GM10248 (cell line): Measurements from ENCODE around the gene FNDC3B.

Experiments
- CTCF ChIA-PET: fragments of 300-600 bp; sonication (Branson Sonifier 250); formaldehyde crosslinking; extraction: SDS; loops from one replicate; lab custom pipeline; 2021; ENCODE audit warnings: antibody characterized with exemption; lab: Yijun Ruan, JAX
- POLR2A ChIA-PET: fragments of 350-650 bp; sonication (Branson Sonifier 250); formaldehyde crosslinking; extraction: SDS; loops from one replicate; lab custom pipeline; 2020; ENCODE audit warnings: antibody characterized with exemption; lab: Yijun Ruan, JAX
- DNase-seq: peaks from one replicate; pipeline ENCODE4 v3.0.0; 2012; ENCODE audit errors: extremely low spot score
- TF ChIP-seq, protein P1 (sequence below): IDR thresholded peaks from 2 replicates; pipeline ENCODE4 v1.5.1; 2012; ENCODE audit warnings: mild to moderate bottlenecking, low read depth; ENCODE audit errors: extremely low read depth, missing control alignments, control extremely low read depth

FNDC3B gene

DNA sequence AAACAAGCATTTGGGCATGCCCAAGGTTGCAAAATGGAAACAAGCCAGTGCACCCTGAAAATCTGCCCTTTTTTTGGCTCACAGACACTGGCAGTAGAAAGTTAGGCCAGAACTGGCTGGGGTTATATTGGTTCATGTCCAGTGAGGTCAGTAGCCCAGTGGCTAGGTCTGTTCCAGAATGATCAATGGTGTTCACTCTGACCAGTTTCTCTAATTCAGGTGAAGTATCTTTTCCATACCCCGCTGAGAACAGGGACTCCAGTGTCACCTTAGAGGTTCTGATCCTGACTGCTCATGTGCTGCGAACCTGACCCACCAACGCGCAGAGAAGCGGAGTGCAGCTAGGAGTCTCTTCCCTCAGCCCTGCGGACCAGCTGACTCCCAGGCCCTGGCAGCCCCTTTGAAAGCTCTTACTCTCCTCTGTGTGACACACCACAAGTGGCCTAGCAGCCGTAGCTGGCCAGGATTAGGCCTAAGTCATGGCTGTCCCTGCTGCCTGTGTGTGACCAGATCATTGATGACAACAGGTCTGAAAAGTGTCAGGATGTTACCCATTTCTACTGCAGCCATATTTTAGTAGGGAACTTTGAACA lies 285.3 kb downstream of the FNDC3B start:
- ChIA-PET CTCF (interaction anchor here (3.3 to 8.8 kb wide), 2 partner anchors 8 to 17 kb away, joined by 16 to 97 read pairs; no protein-coding TSS in a partner anchor), POLR2A (no interaction called here)
- DNase-seq, result no peak
- TF ChIP-seq, protein P1, sequence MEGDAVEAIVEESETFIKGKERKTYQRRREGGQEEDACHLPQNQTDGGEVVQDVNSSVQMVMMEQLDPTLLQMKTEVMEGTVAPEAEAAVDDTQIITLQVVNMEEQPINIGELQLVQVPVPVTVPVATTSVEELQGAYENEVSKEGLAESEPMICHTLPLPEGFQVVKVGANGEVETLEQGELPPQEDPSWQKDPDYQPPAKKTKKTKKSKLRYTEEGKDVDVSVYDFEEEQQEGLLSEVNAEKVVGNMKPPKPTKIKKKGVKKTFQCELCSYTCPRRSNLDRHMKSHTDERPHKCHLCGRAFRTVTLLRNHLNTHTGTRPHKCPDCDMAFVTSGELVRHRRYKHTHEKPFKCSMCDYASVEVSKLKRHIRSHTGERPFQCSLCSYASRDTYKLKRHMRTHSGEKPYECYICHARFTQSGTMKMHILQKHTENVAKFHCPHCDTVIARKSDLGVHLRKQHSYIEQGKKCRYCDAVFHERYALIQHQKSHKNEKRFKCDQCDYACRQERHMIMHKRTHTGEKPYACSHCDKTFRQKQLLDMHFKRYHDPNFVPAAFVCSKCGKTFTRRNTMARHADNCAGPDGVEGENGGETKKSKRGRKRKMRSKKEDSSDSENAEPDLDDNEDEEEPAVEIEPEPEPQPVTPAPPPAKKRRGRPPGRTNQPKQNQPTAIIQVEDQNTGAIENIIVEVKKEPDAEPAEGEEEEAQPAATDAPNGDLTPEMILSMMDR, result no peak

DNA sequence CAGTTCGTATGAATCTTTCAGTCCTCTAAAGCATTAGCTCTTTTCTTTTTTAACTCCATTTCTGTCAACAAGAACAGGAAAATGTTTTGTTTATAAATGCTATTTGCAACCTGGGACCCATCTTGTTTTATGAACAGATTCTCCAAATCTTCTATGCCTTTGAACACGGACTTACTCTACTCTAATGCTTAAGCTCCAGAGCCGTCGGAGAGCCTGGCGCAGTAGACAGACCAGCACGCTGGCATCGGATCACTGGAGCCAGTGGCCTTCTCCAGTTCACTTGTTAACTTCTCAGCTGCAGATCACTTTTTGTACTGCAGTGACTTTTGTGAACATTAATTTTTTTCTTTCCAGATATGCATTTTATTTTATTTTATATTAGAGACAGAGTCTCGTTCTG lies 286.1 kb downstream of the FNDC3B start:
- POLR2A ChIA-PET, result no interaction called here
- CTCF ChIA-PET, result interaction anchor here (0.7 to 8.8 kb wide), 3 partner anchors 7 to 16 kb away, joined by 3 to 97 read pairs (median 16); no protein-coding TSS in a partner anchor
- no peak for DNase-seq
- TF ChIP-seq, protein P1, result no peak

DNA sequence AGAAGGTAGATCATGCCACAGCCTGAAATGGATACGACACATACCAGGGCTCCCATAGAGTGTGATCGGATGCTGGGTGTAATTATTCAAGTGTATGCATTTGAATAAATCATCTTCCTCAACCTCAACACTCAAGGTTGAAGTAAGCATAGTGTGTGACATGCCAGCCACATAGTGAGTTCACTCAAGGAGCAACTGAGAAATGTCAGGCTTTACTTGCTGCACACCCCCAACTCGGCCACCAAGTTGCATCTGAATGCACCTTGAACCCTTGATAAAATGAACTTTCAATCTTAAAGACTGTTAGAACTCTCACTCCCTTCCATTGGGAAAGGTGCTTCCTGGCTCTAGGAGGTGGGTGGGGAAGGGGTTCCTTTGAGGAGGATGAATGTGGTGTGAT lies 287.6 kb downstream of the FNDC3B start:
- TF ChIP-seq, protein P1, result no peak
- CTCF ChIA-PET, result interaction anchor here (1.5 kb wide), 1 partner anchor 15 kb away, joined by 4 read pairs; no protein-coding TSS in a partner anchor

DNA sequence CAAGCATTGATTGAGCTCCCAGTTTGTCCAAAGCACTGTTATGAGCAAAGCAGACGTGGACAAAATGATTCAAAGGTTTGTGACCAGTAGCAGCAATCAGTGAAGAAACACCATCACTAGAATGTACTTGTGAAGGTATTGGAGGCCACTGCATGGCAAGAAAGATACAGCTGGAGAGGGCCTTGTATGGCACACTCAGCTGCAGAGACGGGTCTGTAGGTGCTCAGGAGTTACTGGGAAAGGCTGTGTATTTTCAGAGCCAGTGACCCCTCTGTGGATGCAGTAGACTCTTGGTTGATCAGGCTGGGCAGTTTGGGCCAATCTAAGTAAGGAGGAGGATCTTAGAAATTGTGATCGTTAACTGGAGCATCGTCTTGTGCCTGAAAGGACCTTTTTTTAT lies 288.9 kb downstream of the FNDC3B start:
- no peak for DNase-seq
- CTCF ChIA-PET, result interaction anchor here (1.3 to 2.6 kb wide), 3 partner anchors 9 to 13 kb away, joined by 4 to 13 read pairs (median 4); no protein-coding TSS in a partner anchor
- TF ChIP-seq, protein P1, result no peak
- POLR2A ChIA-PET, result no interaction called here

More for the DNA sequence above, 287.6 kb downstream of the FNDC3B start:
- POLR2A ChIA-PET, result no interaction called here
- no peak for DNase-seq

DNA sequence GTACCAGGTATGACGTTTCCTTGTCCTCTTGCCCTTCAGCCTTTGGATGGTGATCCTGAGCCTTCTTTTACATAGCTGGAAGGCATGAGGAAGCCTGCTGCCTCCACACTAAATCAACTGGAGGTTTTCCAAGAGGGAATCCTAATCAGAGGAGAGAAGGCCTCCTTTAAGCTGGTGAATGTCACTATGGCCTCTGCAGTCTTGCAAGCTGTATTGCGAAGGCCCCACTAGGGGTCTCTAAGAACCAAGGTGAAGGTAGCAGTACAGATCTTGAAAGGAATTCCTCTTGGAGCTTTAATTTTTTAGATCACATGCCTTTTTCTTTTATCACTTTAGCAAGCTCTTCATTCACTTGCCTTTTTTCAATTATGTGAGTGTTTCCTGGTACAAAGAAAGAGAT lies 289.7 kb downstream of the FNDC3B start:
- TF ChIP-seq, protein P1, result no peak
- POLR2A ChIA-PET, result no interaction called here
- CTCF ChIA-PET, result interaction anchor here (1.0 to 5.1 kb wide), 5 partner anchors 10 to 22 kb away, joined by 3 to 43 read pairs (median 7); no protein-coding TSS in a partner anchor
- no peak for DNase-seq

DNA sequence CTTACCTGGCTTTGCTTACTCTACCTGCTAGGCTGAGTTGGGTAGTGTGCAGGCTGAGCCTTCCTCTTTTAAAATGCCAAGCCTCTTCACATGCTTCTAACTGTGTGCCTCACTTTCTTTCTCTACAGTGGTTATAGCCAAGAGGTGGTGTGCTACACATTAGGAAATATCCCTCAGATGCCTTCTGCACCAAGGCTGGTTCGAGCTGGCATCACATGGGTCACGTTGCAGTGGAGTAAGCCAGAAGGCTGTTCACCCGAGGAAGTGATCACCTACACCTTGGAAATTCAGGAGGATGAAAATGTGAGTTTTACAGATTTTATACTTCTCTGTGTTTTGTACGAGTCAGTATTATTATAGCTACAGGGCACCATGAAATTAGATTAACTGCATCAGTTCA lies 291.0 kb downstream of the FNDC3B start:
- ChIA-PET CTCF (interaction anchor here (1.0 to 5.1 kb wide), 5 partner anchors 9 to 343 kb away, joined by 3 to 97 read pairs (median 15); no protein-coding TSS in a partner anchor), POLR2A (interaction anchor here (0.5 kb wide), 1 partner anchor 15 kb away, joined by 3 read pairs; no protein-coding TSS in a partner anchor)
- TF ChIP-seq, protein P1, result no peak
- DNase-seq, result no peak
